Dedifferentiated amniotic fluid mesenchymal stem cell (primary cell): ENCODE data around the gene BIRC5.
"Not testable (repeated sequence)": the region's sequence is repeated elsewhere in the genome, so short reads cannot be mapped to it uniquely, and the experiment has no call there.

ENCODE experiments used
- DNase-seq: peaks from one replicate; pipeline ENCODE4 v3.0.0-alpha.2; 2016; ENCODE audit errors: extremely low spot score

BIRC5 gene

DNA sequence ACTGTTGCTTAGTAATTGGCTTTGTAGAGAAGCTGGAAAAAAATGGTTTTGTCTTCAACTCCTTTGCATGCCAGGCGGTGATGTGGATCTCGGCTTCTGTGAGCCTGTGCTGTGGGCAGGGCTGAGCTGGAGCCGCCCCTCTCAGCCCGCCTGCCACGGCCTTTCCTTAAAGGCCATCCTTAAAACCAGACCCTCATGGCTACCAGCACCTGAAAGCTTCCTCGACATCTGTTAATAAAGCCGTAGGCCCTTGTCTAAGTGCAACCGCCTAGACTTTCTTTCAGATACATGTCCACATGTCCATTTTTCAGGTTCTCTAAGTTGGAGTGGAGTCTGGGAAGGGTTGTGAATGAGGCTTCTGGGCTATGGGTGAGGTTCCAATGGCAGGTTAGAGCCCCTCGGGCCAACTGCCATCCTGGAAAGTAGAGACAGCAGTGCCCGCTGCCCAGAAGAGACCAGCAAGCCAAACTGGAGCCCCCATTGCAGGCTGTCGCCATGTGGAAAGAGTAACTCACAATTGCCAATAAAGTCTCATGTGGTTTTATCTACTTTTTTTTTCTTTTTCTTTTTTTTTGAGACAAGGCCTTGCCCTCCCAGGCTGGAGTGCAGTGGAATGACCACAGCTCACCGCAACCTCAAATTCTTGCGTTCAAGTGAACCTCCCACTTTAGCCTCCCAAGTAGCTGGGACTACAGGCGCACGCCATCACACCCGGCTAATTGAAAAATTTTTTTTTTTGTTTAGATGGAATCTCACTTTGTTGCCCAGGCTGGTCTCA is 11.2 kb downstream of the BIRC5 start:
- DNase-seq: no peak

- no peak for DNase-seq
Observed at GRCh38 chr17:78226055-78226758, 12.2 kb downstream of the BIRC5 start.

DNA sequence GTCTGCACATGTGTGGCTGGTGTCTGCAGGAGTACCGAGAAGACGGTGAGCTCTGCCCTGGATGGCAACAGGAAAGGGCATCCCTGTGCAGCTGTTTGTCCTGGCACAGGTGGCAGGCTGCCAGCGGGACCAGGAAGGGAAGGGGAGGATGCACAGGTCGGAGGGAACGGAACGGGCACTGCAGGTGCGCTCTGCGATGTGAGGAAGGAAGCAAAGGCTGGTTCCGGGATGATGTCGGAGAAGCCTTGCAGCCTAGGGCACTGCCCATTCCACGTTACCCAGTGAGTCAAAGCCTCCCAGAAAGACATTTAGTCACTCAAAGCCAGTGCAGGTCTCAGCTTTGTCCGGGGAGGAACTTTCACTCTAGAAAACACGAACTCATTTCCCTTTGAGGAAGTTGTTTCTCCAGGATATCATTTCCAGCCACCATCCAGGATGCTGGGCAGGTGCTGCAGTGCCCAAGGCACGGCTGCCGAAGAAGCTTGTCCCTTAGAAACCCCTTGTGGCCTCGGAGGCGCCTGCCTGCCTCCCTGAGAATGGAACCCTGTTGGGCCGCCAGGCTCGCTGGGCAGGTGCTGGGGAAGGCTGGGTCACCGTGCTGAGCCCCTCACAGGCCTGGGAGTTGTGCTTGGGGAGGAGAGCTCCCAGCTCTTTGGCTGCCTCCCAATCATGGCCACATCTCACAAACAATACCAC is 12.9 kb downstream of the BIRC5 start:
- no peak for DNase-seq

DNA sequence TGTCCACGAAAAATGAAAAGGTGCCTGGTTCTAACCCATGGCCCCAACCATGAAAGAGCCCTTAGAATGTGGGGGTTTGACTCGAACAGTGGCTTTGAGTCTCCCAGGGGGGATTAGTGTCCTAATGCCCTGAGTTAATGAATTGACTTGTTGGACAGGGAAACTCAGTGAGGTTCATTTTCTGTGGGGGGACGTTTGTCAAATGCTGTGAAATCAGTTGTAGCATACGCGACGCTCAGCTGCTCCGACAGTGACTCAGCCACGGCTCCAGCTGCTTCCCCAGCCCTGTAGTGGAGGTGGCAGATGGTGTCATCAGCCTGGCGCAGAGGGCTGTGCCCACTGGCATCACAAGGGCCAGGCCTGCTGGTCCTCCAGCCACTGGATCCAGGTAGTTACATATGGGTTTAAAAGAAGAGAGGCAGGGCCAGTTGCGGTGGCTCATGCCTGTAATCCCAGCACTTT is 13.4 kb downstream of the BIRC5 start:
- no peak for DNase-seq

- no peak for DNase-seq
Observed at GRCh38 chr17:78228176-78228575, 14.1 kb downstream of the BIRC5 start.

DNA sequence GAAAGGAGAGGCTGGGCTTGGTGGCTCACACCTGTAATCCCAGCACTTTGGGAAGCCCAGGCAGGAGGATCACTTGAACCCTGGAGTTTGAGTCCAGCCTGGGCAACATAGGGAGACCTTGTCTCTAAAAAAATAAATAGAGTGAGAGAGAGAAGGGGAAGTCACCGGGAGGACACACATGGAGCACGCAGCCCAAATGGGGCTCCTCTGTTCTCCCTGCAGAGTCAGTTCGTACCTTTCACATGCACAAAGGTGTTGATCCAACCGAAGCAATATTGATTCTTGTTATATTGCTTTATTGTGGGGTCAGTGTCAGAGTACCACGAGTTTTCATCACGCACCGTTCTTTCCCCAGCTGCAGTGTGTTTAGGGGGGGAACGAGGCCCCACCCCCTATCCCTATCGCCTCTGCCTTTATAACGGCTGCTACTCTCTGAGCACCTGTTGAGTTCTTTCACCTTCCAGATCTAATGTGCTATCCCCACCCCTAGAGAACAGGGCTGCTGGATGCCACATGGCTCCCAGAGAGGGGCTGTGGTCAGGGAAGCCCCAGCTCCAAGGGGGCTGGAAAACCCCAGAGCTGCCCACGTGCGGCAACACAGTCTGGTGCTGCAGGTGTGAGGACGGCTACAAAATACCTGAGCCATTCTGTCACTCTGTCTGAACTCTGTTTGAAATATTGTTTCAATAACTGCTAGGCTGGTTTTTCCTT is 16.4 kb downstream of the BIRC5 start:
- no peak for DNase-seq

GRCh38 chr17:78230996-78231935 is 17.2 kb downstream of the BIRC5 start, which contains the start of gene TMEM235:
TSS of gene TMEM235 (plus strand) at chr17:78231631. CDS start at chr17:78232024, 393 bp downstream.
- no peak for DNase-seq

DNA sequence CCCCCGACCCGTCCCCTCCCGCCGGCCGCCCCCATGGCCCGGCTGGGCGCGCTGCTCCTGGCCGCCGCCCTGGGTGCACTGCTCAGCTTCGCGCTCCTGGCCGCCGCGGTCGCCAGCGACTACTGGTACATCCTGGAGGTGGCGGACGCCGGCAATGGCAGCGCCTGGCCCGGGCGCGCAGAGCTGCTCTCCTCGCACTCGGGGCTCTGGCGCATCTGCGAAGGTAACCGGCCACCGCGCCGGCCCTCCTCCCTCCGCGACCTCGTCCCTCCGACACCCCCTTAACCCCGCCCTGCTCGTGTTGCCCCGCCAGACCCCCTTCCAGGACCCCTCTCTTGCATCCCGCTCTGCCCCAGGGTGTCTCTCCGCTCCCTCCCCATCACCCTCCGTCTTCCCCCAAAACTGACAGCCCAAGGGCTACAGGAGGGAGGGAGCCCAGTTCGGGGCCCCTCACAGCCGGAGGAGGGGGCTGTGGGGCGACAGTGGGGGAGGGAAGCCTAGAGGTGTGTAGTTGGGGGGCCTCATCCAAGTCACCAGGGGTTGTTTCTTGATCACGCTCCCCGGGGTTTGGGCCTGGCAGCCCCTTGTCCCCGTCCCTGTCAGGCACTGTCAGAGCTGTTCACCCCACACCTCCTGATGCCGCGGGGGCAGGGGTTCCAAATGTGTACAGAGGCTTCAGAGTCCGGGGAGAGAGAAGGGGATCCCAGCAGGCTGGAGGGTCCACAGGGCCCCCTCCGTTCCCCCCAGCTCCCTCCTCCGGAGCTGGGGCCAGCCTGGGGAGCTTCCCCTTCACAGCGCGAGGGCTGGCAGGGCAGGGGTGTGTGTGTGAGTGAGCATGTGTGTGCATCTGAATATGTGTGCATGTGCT is 18.2 kb downstream of the BIRC5 start:
- DNase-seq: no peak

- DNase-seq: no peak
Observed at GRCh38 chr17:78232859-78233173, 18.8 kb downstream of the BIRC5 start.

DNA sequence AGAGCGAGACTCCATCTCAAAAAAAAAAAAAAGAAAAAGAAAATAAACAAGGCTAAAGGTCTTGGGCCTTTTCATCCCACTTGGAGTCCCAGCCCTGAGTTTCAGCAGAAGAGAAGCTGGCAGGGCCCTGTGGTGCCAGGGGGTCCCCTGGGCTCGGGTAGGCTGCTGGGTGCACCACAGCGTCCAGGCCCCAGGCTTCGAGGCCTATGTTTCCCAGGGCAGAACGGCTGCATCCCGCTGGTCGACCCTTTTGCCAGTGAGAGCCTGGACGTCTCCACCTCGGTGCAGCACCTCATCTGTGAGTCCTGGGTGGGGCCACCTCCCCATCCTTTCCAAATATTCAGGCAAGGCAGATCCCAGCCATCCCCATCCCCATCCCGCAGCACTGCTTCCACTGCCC is 19.6 kb downstream of the BIRC5 start:
- no peak for DNase-seq

GRCh38 chr17:78234261-78234865 is 20.3 kb downstream of the BIRC5 start:
- DNase-seq: no peak

GRCh38 chr17:78235022-78235421 is 21.0 kb downstream of the BIRC5 start:
- not testable (repeated sequence) for DNase-seq

GRCh38 chr17:78235885-78236284 is 21.8 kb downstream of the BIRC5 start:
- DNase-seq: no peak

- no peak for DNase-seq
Observed at GRCh38 chr17:78236362-78237127, 22.5 kb downstream of the BIRC5 start.

DNA sequence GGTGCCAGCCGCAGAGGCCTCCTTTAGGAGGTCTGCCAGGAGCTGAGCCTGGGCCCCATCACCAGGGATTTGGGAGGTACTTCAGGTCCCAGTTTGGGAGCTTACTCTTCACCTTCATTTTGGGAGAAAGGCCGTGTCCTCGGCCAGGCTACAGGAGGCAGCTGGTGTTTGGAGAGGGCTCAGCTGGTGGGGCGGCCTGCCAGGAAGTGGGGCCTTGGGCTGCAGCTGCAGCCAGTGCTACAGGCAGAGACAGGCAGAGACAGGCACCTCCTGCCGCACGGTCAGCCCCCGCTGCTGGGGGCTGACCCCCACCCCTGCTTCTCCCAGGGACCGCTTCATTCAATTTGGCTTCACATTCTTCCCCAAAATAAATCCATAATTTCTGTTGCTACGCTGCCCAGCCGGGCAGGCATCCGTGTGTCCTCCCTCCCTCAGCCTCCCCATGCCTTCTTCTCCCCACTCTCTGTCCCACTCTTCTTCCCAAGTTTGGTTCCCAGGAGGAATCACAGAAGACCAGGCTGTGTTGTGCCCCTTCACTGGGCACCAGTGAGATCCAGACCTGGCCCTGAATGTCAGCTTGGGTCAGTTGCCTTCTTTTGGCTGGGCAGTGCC is 23.5 kb downstream of the BIRC5 start:
- DNase-seq: no peak

DNA sequence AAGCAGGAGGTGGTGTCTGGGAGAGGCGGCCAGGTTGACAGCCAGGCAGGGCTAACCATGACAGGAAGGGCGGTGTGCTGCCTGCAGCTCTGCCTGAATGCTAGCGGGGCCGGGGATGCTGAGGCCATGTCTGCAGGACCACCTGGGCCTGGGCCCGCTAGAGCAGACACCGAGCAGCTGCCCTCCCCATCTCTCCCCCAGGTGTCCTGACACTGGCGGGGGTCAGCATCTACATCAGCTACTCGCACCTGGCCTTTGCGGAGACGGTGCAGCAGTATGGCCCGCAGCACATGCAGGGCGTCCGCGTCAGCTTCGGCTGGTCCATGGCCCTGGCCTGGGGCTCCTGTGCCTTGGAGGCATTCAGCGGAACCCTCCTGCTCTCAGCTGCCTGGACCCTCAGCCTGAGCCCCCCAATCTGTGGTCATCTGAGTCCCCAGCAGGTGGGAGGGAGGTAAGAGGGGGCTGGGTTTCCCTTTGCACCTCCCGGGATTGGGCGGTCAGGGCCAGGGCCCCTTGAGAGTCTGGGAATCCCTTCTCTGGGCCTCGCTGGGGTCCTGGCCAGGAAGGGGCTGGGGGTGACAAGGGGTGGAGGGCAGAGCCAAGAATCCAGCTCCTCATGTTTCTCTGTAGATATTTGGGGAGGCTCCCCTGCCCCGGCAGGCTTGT is 24.9 kb downstream of the BIRC5 start:
- no peak for DNase-seq

GRCh38 chr17:78239489-78239931 is 25.5 kb downstream of the BIRC5 start:
- DNase-seq: no peak
